ENCODE data around the gene CRYBA2. TPM values are rescaled to one million over a fixed set of nuclear protein-coding genes. Genes with fewer than 3 reads are reported as not detected.

Gene CRYBA2
- total RNA-seq, 2 experiments from 2014 or later, result not detected

DNA sequence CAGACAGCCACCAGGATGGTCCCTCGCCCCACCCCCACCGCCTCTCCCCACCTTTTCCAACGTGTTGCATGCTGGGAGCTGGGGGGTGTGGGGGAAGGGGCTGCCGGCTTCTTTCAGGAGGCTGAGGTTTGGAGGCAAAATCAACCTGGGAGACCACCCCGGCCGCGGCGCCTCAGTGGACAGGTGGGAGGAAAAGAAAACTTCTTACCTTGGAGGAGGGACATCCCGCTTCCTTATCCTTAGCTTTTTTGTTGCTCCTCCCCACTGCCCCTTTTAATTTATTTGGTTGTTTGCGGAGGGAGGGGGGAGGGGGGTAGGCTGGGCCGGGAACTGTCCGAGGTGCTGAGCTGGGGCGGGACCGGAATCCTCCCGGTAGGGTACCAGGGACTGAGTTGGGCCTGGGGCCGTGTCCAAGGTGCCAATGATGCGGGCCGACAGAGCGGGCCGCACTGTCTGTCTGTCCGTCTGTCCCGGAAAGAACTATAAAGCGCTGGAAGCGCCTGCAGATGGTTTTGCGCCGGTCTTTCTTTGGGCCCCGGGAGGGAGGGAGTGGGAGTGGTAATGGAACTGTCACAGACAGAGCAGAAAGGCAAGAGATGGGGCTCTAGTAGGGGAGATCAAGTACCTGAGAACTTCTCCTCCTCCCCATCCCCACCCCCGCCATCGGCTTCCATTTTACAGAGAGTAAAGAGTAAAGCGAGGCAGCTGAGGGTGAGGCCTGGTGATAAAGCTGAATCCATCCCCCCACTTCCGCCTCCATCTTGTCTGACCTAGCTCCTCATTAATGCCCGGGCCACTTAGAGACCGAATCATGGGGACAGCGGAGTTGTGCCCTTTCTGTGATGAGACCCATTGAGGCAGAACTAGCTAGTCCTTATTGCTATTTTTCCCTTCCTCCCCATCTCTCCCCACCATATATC lies 31.3 kb downstream of the CRYBA2 start:
- peak; percentile 16 for DNase-seq
- H3K36me3 Mint-ChIP-seq (ENCODE audit: low read depth), result peaks cover 3% of the 10 kb centered on the region
- peaks cover 7% of the 10 kb centered on the region for H3K4me1 Mint-ChIP-seq
- ChIA-PET CTCF (interaction anchor here (0.8 to 1.0 kb wide), 2 partner anchors 18 to 20 kb away, joined by 3 to 4 read pairs; no protein-coding TSS in a partner anchor), POLR2A (no interaction called here)
- no peak overlapping the region for H3K4me3 Mint-ChIP-seq
- H3K9me3 Mint-ChIP-seq, result no peaks in the 10 kb centered on the region
- H3K27me3 Mint-ChIP-seq, result peaks cover 66% of the 10 kb centered on the region
- H3K27ac Mint-ChIP-seq, result no peak overlapping the region

DNA sequence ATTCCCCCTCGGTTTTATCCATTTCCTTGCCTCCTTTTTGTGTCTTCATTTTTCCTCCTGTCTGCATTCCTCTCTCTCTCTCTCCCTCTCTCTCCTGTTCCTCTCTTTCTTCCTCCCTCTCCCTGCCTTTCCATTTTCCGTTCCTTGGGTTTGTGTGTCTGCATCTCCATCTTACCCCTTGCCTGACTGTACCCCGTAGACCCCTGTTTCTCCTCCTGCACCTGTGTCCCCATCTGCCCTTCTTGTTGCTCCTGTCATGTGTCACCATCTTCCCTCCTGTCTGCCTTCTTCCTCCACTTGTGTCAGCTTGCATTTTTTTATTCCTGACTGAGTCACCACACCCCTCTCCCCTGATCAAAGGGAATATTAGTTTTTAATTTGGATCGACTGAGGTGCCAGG lies 32.0 kb downstream of the CRYBA2 start:
- Mint-ChIP-seq H3K27me3 (peaks cover 69% of the 10 kb centered on the region), H3K27ac (no peak overlapping the region), H3K9me3 (no peaks in the 10 kb centered on the region), H3K4me3 (peak overlapping the region; percentile 33), H3K4me1 (peaks cover 7% of the 10 kb centered on the region), H3K36me3 (ENCODE audit: low read depth) (peaks cover 3% of the 10 kb centered on the region)
- DNase-seq, result no peak
- POLR2A ChIA-PET, result no interaction called here
- CTCF ChIA-PET, result interaction anchor here (1.0 kb wide), 1 partner anchor 19 kb away, joined by 4 read pairs; no protein-coding TSS in a partner anchor

DNA sequence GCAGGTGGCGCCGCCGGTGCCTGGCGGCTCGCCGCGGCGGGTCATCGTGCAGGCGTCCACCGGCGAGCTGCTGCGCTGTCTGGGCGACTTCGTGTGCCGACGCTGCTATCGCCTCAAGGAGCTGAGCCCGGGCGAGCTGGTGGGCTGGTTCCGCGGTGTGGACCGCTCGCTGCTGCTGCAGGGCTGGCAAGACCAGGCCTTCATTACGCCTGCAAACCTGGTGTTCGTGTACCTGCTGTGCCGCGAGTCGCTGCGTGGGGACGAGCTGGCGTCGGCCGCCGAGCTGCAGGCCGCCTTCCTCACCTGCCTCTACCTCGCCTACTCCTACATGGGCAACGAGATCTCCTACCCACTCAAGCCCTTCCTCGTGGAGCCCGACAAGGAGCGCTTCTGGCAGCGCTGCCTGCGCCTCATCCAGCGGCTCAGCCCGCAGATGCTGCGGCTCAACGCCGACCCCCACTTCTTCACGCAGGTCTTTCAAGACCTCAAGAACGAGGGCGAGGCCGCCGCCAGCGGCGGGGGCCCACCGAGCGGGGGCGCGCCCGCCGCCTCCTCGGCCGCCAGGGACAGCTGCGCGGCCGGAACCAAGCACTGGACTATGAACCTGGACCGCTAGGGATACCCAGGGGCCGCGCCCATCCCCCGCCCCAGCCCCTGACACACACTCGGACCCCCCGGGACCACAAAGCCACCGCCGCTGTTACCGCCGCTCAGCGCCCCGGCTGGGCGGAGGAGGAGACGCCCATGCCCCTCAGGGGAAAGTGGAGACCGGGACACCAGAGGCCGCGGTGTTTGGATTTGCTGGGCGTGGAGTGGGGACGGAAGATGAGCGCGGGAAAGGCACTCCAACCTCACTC lies 32.7 kb downstream of the CRYBA2 start:
- peaks cover 7% of the 10 kb centered on the region for H3K4me1 Mint-ChIP-seq
- peaks cover 74% of the 10 kb centered on the region for H3K27me3 Mint-ChIP-seq
- H3K9me3 Mint-ChIP-seq, result no peaks in the 10 kb centered on the region
- peaks cover 3% of the 10 kb centered on the region for H3K36me3 Mint-ChIP-seq (ENCODE audit: low read depth)
- H3K4me3 Mint-ChIP-seq, result no peak overlapping the region
- no peak overlapping the region for H3K27ac Mint-ChIP-seq
- ChIA-PET POLR2A (no interaction called here), CTCF (interaction anchor here (1.0 kb wide), 2 partner anchors 20 to 62 kb away, joined by 4 read pairs; no protein-coding TSS in a partner anchor)
- no peak for DNase-seq

DNA sequence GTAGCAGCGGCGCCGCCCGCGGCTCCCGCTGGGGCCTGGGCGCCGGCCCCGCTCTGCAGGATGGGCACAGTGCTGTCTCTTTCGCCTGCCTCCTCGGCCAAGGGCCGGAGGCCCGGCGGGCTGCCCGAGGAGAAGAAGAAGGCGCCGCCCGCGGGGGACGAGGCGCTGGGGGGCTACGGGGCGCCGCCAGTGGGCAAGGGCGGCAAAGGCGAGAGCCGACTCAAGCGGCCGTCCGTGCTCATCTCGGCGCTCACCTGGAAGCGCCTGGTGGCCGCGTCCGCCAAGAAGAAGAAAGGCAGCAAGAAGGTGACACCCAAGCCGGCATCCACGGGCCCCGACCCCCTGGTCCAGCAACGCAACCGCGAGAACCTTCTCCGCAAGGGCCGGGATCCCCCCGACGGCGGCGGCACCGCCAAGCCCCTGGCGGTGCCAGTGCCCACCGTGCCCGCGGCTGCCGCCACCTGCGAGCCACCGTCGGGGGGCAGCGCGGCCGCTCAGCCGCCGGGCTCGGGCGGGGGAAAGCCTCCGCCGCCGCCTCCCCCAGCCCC lies 33.4 kb downstream of the CRYBA2 start:
- no peak for DNase-seq
- Mint-ChIP-seq H3K9me3 (no peaks in the 10 kb centered on the region), H3K36me3 (ENCODE audit: low read depth) (peaks cover 3% of the 10 kb centered on the region), H3K4me3 (no peak overlapping the region), H3K27me3 (peaks cover 75% of the 10 kb centered on the region), H3K4me1 (peaks cover 7% of the 10 kb centered on the region), H3K27ac (no peak overlapping the region)
- ChIA-PET POLR2A (interaction anchor here (0.5 kb wide), 1 partner anchor 409 kb away, joined by 5 read pairs; no protein-coding TSS in a partner anchor), CTCF (interaction anchor here (1.0 kb wide), 1 partner anchor 61 kb away, joined by 4 read pairs; no protein-coding TSS in a partner anchor)

DNA sequence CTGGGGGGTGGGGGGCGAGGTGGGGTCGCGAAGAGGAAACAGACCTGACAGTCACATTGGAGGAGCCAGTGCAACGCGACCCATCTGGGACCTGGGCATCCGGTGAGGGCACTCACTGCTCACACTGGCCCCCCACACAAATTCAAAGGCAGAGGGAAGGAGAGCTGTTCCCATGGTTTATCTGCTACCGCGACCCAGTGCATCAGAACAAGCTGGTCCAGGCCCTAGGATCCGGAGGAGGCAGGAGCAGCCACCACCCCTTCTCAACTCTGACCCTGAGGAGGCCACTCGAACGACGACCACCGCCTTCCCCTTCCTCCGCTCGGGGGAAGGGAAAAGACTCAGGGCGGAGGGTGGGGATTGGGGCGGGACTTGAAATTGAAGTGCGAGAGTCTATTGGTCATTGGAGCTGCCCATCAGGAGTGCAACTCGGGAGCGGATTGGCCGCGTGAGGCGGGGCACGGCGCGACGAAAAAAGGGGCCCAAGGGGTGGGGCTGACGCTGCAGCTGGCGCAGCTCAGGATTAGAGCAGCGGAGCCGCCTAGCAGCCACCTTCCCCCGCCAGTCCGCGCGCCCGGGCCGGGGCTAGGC lies 34.0 kb downstream of the CRYBA2 start, which contains the start of gene CDK5R2:
Gene CDK5R2 (plus strand): TSS at position 526 of the 591 bp plus-strand sequence. CDS start 155 bp downstream, outside the sequence.
- POLR2A ChIA-PET, result interaction anchor here (0.5 kb wide), 1 partner anchor 408 kb away, joined by 5 read pairs; no protein-coding TSS in a partner anchor
- Mint-ChIP-seq H3K27me3 (peaks cover 79% of the 10 kb centered on the region), H3K36me3 (ENCODE audit: low read depth) (peaks cover 3% of the 10 kb centered on the region), H3K4me3 (no peak within 1 kb of the TSS), H3K4me1 (peaks cover 7% of the 10 kb centered on the region), H3K27ac (no peak within 1 kb of the TSS), H3K9me3 (no peaks in the 10 kb centered on the region)
- CTCF ChIA-PET, result interaction anchor here (0.9 to 1.7 kb wide), 3 partner anchors 17 to 82 kb away, joined by 3 to 6 read pairs (median 3); no protein-coding TSS in a partner anchor
- DNase-seq, result peak; percentile 53

DNA sequence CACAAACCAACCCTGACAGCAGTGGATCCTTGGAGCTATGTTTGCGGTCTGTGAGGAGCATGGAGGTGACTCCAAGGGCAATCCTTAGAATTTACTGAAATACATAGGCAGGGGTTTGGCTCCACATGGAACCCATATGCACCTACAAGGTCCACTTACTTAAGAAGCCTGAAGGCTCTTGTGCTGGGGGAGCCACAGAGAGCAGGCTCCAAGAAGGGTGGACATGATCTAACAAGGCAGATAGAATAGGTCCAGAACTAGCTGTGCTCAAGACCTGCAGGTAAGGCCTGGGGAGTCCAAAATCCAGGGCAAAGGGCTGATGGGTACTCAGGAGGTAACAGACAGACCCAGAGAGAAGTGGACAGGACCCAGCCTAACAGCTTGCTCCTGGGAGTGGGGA lies 34.9 kb downstream of the CRYBA2 start:
- DNase-seq, result no peak
- Mint-ChIP-seq H3K4me1 (peaks cover 7% of the 10 kb centered on the region), H3K9me3 (no peaks in the 10 kb centered on the region), H3K36me3 (ENCODE audit: low read depth) (peaks cover 3% of the 10 kb centered on the region), H3K4me3 (no peak overlapping the region), H3K27ac (no peak overlapping the region), H3K27me3 (peaks cover 70% of the 10 kb centered on the region)
- CTCF ChIA-PET, result interaction anchor here (0.9 to 1.7 kb wide), 5 partner anchors 16 to 81 kb away, joined by 3 to 7 read pairs (median 3); no protein-coding TSS in a partner anchor
- POLR2A ChIA-PET, result no interaction called here

DNA sequence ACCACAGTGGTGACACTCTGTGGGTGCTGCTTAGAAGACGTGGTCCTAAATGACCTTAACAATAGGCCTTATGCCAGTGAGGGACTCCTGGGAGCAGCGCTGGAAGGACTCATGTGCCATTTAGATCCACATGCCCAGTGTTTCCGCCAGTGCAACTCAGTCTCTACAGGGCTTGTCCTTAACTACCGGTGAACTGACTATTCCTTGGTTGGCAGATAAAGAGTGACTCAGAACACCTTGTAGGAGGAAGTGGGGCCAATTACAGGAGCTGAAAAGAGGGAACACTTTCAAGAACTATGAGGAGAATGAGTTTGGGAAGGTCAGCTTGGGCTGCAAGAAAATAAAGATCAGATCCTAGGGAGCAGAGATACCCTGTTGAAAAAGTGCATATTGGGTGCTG lies 35.6 kb downstream of the CRYBA2 start:
- Mint-ChIP-seq H3K27me3 (peaks cover 64% of the 10 kb centered on the region), H3K9me3 (no peaks in the 10 kb centered on the region), H3K27ac (no peak overlapping the region), H3K4me1 (peaks cover 7% of the 10 kb centered on the region), H3K36me3 (ENCODE audit: low read depth) (peaks cover 3% of the 10 kb centered on the region), H3K4me3 (no peak overlapping the region)
- POLR2A ChIA-PET, result no interaction called here
- CTCF ChIA-PET, result interaction anchor here (1.4 to 1.7 kb wide), 3 partner anchors 20 to 81 kb away, joined by 3 to 7 read pairs (median 6); no protein-coding TSS in a partner anchor
- no peak for DNase-seq

DNA sequence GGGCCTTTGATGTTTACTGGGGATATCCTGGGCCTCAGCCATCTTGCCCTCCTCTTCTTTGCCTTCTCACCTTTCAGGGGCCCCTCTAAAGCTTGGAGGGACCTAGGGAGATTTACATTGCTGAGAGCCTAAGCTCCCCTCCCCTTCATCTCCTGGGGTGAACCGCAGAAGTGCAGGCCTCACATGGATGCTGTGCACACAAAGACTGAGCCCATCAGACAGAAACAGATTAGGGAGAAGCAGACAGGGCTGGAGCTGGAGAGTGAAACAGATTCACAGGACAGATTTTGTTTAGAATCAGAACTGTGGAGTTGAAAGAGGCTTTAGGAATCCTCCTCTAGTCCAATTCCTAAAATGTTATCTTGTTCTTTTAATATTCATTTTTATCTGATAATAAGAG lies 37.2 kb downstream of the CRYBA2 start:
- no peaks in the 10 kb centered on the region for H3K9me3 Mint-ChIP-seq
- no peak overlapping the region for H3K27ac Mint-ChIP-seq
- POLR2A ChIA-PET, result no interaction called here
- no peak overlapping the region for H3K4me3 Mint-ChIP-seq
- CTCF ChIA-PET, result interaction anchor here (0.6 to 1.6 kb wide), 2 partner anchors 108 to 436 kb away, joined by 3 read pairs; no protein-coding TSS in a partner anchor
- H3K27me3 Mint-ChIP-seq, result peaks cover 51% of the 10 kb centered on the region
- peaks cover 4% of the 10 kb centered on the region for H3K4me1 Mint-ChIP-seq
- H3K36me3 Mint-ChIP-seq (ENCODE audit: low read depth), result peaks cover under 1% of the 10 kb centered on the region
- DNase-seq, result no peak

DNA sequence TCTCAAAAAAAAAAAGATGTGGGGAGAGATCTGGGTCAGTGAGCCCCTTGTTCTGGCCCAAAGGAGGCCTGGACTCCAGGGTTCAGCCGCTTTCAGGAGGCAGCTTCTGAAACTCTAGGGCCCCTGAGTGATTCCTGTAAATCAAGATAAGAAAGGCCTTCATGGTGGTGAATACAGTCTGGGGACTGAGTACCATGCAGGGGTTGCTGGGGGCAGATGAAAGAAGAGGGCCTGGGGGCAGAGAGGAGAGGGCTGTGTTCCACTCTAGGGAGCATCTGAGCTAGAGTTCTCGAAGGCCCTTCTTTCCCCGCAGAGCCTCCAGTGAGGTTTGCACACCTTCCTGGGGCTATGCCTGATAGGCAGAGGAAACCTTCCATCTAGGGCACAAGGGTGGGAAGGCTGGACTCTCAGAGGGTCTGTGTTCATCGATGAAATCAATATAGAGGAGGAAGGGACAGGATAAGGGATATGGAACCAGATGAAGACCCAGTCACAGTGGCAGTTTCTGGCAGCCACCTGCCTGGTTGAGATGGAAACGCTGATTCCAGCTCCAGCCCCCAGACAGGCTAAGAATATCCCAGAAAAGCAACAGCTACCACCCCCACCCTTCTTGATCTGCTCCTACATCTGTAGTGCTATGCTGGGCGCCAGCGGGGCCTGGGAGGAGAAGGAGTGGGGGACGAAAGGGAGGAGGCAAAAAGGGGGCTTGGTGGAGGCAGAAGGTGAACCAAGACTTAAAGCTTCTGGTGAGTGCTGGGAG lies 38.5 kb downstream of the CRYBA2 start:
- H3K27ac Mint-ChIP-seq, result no peak overlapping the region
- H3K4me3 Mint-ChIP-seq, result no peak overlapping the region
- no peaks in the 10 kb centered on the region for H3K36me3 Mint-ChIP-seq (ENCODE audit: low read depth)
- CTCF ChIA-PET, result interaction anchor here (1.6 kb wide), 1 partner anchor 107 kb away, joined by 3 read pairs; no protein-coding TSS in a partner anchor
- peaks cover 3% of the 10 kb centered on the region for H3K4me1 Mint-ChIP-seq
- DNase-seq, result no peak
- POLR2A ChIA-PET, result interaction anchor here (0.6 kb wide), 1 partner anchor 11 kb away, joined by 5 read pairs; no protein-coding TSS in a partner anchor
- peaks cover 49% of the 10 kb centered on the region for H3K27me3 Mint-ChIP-seq
- no peaks in the 10 kb centered on the region for H3K9me3 Mint-ChIP-seq

DNA sequence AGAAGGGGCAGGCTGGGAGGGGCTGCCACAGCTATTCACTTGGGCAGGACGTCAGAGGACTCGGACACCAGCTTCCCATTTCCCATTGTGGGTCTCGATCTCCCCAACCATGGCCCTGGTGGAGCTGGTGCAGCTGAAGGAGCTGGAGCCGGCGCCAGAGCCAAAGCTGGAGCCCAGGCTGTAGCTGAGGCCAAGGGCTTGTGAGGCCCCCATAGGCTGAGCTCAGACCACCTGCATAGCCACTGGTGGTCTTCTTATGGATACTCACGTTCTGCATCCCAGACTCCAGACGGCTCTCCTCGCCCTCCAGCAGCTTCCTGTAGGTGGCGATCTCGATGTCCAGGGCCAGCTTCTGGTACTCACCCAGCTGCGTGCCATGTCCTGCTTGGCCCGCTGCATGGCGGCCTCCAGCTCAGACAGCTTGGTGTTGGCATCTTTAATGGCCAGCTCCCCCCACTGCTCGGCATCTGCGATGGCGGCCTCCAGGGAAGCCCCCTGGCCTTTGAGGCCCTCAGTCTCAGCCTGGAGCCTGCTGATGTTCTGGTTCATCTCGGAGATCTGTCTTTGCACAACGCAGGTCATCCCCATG lies 39.8 kb downstream of the CRYBA2 start:
- ChIA-PET POLR2A (no interaction called here), CTCF (no interaction called here)
- H3K27me3 Mint-ChIP-seq, result peaks cover 42% of the 10 kb centered on the region
- H3K4me3 Mint-ChIP-seq, result no peak overlapping the region
- H3K36me3 Mint-ChIP-seq (ENCODE audit: low read depth), result no peaks in the 10 kb centered on the region
- H3K4me1 Mint-ChIP-seq, result no peaks in the 10 kb centered on the region
- DNase-seq, result no peak
- H3K9me3 Mint-ChIP-seq, result no peaks in the 10 kb centered on the region
- H3K27ac Mint-ChIP-seq, result no peak overlapping the region

DNA sequence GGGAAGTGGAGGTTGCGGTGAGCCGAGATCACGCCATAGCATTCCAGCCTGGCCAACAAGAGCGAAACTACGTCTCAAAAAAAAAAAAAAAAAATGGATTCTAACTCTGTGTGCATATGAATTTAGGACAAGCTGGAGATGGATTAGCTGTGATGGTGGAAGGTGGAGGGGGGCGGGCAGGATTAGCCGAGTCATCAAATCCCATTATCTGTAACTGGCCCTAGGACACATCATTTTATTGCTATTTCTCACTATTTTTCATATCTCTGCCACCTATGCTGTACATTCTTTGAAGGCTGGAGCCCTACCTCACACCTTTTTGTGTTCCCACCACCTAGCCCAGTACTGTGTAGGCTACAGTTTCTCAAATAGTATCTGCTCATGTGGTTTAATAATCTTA lies 41.1 kb downstream of the CRYBA2 start:
- H3K27ac Mint-ChIP-seq, result no peak overlapping the region
- CTCF ChIA-PET, result no interaction called here
- H3K9me3 Mint-ChIP-seq, result no peaks in the 10 kb centered on the region
- no peak for DNase-seq
- POLR2A ChIA-PET, result no interaction called here
- peaks cover 29% of the 10 kb centered on the region for H3K27me3 Mint-ChIP-seq
- H3K4me3 Mint-ChIP-seq, result no peak overlapping the region
- no peaks in the 10 kb centered on the region for H3K36me3 Mint-ChIP-seq (ENCODE audit: low read depth)
- no peaks in the 10 kb centered on the region for H3K4me1 Mint-ChIP-seq
